Measurements from ENCODE around the gene PAQR3.
A peak's percentile ranks its signal among the peaks of the same experiment; 100 is the strongest.

Gene PAQR3, protein sequence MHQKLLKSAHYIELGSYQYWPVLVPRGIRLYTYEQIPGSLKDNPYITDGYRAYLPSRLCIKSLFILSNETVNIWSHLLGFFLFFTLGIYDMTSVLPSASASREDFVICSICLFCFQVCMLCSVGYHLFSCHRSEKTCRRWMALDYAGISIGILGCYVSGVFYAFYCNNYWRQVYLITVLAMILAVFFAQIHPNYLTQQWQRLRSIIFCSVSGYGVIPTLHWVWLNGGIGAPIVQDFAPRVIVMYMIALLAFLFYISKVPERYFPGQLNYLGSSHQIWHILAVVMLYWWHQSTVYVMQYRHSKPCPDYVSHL

DNA sequence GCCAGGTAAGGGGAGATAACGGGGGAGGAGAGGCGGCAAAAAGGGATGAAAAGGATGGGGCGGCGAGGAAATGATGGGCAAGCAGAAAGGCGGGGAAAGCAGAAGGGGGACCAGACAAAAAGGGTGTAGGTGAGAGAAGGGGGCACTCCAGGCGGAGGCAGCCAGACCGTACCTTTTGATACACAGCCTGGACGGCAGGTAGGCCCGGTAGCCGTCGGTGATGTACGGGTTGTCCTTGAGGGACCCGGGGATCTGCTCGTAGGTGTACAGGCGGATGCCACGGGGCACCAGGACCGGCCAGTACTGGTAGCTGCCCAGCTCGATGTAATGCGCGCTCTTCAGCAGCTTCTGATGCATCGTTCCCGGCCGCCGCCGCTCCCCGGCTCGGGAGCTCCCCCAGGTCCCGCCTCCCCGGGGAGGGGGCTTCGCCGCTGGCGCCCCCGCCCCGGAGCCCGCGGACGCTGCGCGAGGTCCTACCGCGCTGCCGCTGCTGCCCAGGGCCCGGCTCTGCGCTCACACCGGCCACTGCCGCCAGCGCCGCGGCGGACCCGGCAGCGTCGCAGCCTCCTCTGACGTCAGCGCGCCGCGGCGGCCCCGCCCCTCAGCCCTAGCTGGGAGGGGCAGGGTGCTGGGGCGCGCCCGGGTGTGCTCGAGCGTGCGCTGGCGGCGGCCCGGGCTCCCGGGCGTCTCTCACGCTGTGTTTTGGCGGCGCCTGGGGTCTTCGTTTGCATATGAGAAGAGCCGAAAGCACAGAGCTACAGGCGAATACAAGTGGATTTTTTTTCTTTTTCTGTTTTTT is at the start of gene PAQR3:
Gene PAQR3, minus strand, starts transcription at position 571 of the 799 bp plus-strand sequence. Its CDS starts 214 bp downstream, at position 357.
- DNase-seq, result peak; percentile 49 to 91

GRCh38 chr4:78987683-78988082 is 48.4 kb upstream of the PAQR3 start:
- no peak for DNase-seq

GRCh38 chr4:78984593-78984992 is 45.4 kb upstream of the PAQR3 start:
- DNase-seq, result no peak

- DNase-seq, result no peak
Measured at GRCh38 chr4:78975865-78976264, 36.6 kb upstream of the PAQR3 start.

DNA sequence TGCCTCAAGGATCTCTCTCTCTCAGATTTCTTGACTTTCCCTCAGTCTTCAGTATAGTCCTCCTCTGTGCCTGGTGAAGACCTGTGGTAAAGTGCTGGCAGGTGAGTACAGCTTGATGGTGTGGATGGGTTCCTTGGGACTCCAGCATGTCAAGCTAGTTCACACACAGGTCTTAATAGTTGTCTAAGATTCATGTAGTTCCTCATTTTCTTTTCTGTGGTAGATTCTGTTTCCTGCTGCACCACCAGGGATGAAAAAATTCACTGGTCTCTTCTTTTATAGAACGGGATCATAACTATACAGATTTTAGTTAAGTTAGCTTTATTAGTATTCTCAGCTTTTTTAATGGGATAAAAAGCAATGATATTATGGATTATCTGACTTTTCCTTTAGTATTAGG is 32.5 kb upstream of the PAQR3 start:
- DNase-seq, result no peak

GRCh38 chr4:78971326-78971725 is 32.1 kb upstream of the PAQR3 start:
- no peak for DNase-seq

DNA sequence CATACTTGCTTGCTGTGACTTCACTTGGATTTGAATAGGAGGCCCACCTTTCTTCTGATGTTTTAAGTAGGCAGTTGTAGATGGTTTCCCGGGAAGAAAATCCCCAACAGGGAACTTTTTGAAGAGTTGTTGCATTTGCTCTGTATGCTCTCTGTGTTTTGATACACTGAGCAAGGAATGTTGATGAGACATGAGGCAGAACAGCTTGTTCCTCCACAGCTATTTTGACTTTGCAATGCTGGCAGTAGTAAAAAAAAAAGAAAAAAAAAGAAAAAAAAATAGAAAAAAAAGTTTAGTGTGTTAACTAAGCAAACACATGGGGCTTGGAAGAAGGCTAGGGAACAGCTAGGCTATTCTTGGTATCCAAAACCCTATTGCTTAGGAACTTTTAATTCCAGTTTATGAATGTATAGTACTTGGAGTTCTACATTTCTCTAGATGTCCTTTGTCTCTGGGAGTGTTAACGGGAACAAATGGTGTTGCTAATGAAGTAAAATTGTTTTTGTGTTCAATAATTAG is 23.4 kb upstream of the PAQR3 start:
- no peak for DNase-seq

DNA sequence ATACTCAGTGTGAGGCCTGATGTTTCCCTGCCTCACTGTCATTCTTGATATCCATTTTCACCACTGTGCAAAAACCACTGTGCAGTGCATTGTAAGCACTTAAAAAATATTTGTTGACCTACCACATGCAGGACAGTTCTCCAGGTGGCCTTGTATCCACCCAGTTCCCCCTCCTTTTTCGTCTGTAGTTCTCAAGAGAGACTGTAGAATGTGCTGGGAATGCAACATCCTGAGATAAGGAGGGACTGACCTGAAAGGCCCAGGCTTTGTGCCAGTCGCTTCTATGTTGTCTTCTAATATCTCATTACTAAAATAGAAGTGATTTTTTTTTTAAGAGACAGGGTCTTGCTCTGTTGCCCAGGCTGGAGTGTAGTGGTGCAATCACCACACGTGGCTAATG is 21.7 kb upstream of the PAQR3 start:
- no peak for DNase-seq

DNA sequence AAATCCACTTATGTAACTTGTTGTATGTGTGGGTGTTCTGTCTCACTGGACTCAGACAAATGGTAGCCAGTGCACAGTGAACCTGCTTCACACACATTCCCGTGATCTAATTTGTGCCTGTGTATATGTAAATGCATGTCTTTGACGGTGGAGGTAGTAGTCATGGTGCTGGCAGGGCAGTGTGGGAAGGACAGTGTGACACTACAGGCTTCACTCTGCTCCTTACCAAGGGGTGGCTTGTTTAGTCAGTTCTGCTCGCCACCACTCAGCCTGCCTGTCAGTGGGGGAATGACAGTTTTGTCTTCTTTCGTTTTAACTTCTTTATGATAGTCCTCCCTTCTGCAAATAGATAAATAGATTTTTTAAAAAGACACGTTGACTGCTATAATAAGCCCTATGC is 17.7 kb upstream of the PAQR3 start:
- no peak for DNase-seq

DNA sequence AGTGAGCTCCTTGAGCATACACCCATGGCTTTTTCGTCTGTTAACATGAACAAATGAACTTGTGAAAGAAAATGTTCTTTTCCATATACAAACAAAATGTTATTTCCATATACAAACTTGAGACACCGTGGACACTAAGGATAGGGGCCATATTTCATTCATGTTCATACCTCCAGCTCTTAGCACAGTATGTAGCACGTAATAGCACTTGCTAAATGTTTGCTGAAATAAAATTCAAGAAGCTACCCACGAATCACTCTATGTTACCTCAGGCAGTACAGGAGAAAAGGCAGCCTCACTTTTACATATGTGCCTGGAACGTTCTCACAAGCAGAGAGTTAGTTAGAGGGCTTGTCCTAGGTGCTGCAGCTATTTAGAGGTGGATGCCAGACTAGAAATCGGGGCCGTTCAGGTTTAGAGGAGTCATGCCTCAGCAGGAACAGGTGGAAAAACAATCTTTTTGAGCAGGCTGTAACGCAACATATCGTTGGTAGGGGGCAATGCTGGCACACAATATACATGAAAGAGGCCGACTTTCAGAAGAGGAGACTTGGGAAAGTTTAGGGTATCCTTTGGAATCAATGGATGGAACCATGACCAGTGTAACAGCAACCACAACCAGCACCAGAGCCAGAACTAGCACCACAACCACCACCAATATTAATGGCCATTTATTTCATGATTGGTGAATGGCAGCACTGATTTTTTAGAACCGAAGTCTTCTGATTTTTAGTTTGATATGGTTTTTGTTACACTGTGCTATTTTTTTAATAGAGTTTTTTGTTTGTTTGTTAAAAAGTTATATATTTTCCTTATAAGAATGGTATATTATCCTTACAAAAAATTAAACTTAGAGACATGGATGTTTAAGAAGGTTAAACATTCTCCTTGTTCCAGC is 14.8 kb upstream of the PAQR3 start:
- DNase-seq, result peak; percentile 24 to 69

DNA sequence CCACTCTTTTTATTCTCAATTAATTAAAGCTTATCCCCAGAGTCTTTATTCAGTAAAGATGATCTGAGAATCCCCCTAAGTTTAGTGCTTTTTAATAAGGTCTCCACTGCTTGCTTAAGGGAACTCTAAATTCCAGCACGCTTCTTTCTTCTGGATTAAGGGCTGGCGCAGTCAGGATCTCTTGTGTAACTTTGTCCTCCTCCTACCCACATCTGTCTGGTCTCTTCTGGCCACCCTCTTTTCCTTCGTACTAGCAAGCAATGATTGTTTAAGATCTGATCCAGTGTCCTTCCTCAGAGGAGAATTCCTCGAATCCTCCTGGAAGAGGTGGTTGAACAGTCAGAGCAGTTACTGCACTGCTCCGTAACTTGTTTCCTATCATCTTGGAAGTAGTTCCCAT is 14.0 kb upstream of the PAQR3 start:
- DNase-seq, result no peak

DNA sequence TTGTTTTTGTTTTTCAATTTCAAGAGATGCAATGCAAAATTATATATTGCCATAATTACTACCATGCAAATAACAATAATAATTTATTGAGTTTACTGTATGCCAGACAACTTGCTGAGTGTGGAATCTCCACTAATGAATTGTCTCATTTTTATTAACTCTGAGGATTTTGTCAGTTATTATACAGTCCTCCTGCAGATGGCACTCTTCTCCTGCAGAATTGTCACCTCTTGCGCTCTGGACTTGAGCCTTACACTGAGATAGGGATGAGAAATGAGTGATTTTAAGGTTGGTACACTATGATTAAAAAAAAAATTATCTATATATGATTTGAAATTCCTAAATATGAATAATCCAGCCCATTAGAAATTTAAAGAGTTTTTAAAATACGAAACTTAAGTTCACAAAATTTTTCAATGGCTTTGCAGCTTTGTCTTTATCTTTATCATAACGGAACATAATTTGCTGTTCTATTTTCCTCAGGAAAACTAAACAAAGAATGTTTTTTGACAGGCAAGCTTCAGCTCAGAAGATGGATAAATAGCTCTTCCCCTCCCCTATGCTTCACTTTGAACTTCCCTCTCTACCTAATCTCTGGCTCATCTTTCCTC is 12.7 kb upstream of the PAQR3 start:
- DNase-seq, result peak in 1 of 2 experiments; percentile 75

DNA sequence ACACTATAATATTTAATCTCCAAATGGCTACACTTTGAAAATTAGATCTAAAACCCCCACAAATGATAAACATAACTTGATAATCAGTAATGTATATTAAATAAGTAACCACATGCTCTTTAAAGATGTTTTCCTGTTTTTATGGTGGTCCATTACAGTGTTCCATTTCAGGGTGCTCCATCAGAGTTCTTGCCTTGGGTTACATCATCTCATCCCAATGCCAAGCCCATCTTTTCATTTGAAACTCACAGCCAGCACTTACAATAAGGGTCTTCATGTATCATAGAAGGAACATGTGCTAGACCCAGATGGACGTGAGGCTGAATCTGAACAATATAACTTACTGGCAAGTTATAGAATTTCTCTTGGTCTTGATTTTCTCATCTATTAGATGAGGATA is 10.5 kb upstream of the PAQR3 start:
- DNase-seq, result no peak

DNA sequence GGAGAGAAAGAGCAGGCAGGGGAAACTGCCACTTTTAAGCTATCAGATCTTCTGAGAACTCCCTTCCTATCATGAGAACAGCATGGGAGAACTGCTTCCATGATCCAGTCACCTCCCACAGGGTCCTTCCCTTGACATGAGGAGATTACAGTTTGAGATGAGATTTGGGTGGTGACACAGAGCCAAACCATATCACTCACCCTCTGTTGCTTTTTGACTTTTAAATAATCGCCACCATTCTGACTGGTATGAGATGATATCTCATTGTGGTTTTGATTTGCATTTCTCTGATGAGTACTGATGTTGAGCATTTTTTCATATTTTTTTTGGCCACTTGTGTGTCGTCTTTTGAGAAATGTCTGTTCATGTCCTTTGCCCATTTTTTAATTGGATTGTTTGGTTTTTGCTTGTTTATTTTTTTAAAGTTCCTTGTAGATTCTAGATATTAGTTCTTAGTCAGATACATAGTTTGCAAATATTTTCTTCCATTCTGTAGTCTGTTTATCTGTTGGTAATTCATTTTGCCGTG is 6.5 kb upstream of the PAQR3 start:
- no peak for DNase-seq

DNA sequence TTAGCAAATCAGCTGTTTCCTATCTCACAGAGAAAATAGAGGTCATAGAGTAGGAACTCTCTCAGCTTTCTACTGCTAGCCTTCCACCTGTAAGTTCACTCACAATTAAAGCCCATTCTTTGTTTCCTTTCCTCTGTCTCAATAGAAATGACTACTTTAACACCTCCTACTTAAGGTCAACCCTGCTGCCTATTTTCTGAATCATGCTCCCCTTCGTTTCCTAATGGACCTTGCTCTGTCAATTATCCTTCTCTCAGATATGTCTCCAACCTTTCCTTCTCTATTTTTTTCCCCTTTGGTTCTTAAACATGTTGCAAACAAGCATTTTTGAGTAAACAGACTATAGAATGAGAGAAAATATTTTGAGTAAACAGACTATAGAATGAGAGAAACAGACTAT is 5.1 kb upstream of the PAQR3 start:
- DNase-seq, result no peak

DNA sequence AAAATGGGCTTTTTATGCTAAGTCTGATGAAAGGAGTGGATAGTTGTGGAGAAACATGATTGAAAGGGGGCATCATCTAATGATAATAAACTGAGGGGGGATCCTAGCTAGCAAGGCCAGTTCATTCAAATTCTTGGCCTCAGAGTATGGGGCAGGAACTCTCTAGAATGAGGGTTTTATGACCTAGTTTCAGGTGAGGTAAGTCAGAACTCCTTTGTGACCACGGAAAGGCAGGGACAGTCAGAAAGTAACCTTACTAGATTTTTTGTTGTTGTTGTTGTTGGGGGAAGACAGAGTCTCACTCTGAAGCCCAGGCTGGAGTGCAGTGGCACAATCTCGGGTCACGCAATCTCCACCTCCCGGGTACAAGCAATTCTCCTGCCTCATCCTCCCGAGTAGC is 1.5 kb upstream of the PAQR3 start:
- DNase-seq, result no peak

DNA sequence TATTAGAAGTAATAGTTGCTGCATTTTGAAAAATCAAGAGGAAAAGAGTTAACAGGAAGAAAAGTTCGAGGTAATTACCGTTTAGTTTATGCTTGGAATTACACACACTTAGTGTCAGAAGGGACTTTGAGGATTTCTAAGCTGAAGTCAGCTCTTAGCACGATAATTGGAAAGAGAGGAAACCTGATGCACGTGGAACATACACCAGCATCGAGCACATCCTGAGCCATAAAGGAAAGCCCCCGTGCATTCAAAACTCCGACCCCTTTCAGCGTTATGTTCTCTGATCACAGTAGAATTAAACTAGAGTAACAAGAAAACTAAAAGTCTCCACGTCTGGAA is 400 bp upstream of the PAQR3 start:
- no peak for DNase-seq

DNA sequence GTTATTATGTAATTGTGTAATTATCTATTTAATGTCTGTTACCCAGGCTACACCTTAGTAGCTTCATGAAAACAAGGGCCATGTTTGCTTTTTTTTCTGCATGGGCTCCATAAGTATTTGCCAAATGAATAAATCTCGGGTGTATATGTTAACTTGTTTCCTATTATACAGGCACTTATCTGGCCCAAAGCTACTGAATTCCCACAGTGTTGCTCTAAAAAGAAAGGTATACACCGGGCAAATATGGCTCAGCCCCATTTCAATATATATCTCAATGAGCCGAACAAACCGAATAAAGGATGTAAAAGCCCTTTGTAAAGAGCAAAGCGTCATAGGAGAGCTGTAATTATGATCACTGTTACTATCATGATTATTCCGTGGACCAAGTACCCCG is 767 bp downstream of the PAQR3 start:
- DNase-seq, result no peak

DNA sequence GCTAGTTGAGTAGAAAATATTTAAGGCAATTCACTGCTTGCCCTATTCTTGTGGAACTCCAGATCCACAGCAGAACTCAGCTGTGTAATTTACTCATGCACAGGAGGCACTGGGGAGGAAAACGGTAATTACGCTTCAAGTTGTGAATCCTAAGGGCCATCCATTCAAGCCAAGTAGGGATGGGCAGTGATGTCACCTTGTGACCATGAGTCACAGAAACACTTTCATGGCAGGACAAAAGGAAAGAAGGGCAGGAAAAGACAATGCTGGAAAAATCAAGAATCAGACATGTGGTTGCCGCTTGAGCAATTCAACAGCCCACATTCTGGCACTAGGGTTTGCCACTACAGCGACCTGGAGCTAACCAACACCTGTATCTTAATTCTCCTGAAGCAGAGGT is 1.4 kb downstream of the PAQR3 start:
- DNase-seq, result peak in 1 of 2 experiments; percentile 13

GRCh38 chr4:78936989-78937388 is 2.2 kb downstream of the PAQR3 start:
- no peak for DNase-seq

GRCh38 chr4:78930016-78930629 is 9.1 kb downstream of the PAQR3 start:
- DNase-seq, result no peak

DNA sequence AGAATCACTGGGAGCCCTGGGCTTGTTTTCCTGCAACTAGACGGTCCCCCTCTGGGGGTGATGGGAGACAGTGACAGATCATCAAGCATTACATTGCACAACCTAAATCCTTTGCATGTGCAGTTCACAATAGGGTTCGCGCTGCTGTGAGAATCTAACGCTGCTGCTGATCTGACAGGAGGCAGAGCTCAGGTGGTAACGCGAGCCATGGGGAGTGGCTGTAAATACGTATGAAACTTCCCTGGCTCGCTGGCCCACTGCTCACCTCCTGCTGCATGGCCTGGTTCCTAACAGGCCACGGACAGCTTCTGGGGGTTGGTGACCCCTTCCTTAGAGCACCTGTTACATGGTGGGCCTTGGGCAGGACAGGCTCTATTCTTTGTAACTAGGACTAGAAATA is 10.4 kb downstream of the PAQR3 start:
- no peak for DNase-seq
